22Rv1 (cell line): ENCODE measurements around the gene DCAF10.

Experiments
- ZFX ChIP-seq: fragments of 450-650 bp; IDR thresholded peaks from 2 replicates; pipeline ENCODE4 v1.6.1; 2017; ENCODE audit warnings: antibody characterized with exemption, borderline replicate concordance
- TF ChIP-seq, protein P1 (sequence below): fragments of 450-650 bp; IDR thresholded peaks from 2 replicates; pipeline ENCODE4 v1.5.1; 2017; ENCODE audit warnings: mild to moderate bottlenecking

GRCh38 chr9:37839496-37840461 lies 39.2 kb downstream of the DCAF10 start:
- TF ChIP-seq, protein P1, sequence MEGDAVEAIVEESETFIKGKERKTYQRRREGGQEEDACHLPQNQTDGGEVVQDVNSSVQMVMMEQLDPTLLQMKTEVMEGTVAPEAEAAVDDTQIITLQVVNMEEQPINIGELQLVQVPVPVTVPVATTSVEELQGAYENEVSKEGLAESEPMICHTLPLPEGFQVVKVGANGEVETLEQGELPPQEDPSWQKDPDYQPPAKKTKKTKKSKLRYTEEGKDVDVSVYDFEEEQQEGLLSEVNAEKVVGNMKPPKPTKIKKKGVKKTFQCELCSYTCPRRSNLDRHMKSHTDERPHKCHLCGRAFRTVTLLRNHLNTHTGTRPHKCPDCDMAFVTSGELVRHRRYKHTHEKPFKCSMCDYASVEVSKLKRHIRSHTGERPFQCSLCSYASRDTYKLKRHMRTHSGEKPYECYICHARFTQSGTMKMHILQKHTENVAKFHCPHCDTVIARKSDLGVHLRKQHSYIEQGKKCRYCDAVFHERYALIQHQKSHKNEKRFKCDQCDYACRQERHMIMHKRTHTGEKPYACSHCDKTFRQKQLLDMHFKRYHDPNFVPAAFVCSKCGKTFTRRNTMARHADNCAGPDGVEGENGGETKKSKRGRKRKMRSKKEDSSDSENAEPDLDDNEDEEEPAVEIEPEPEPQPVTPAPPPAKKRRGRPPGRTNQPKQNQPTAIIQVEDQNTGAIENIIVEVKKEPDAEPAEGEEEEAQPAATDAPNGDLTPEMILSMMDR = no peak
- TF ChIP-seq ZFX = no peak
